GM13976 (cell line): ENCODE results near the gene FKBP5.
"Not testable (repeated sequence)": the region's sequence is repeated elsewhere in the genome, so short reads cannot be mapped to it uniquely, and the experiment has no call there.

Experiments used
- DNase-seq: peaks from one replicate; pipeline ENCODE4 v3.0.0; 2012; ENCODE audit warnings: low spot score
- CTCF ChIP-seq: IDR thresholded peaks from 2 replicates; pipeline ENCODE4 v1.5.1; 2012; ENCODE audit warnings: borderline replicate concordance, mild to moderate bottlenecking; ENCODE audit not compliant: insufficient read depth; ENCODE audit errors: extremely low read depth, missing control alignments, control extremely low read depth
- in situ Hi-C: fragments of 300-500 bp; cut with MboI; formaldehyde crosslinking; loops from one replicate; pipeline ENCODE4 v1.12.0; 2022; ENCODE audit warnings: low sequenced_read_pairs, mixed read lengths, inconsistent platforms; ENCODE audit not compliant: unreplicated experiment

FKBP5 gene

GRCh38 chr6:35541836-35542235 is 146.9 kb downstream of the FKBP5 start:
- in situ Hi-C loops, result no loop called here

GRCh38 chr6:35539223-35539622 is 149.5 kb downstream of the FKBP5 start:
- in situ Hi-C loops, result no loop called here
- TF ChIP-seq CTCF, result no peak
- no peak for DNase-seq

More at GRCh38 chr6:35541836-35542235, 146.9 kb downstream of the FKBP5 start:
- DNase-seq, result no peak
- TF ChIP-seq CTCF, result no peak

GRCh38 chr6:35535847-35536246 is 152.9 kb downstream of the FKBP5 start:
- in situ Hi-C loops, DNase-seq: not testable (repeated sequence)

GRCh38 chr6:35534407-35535170 is 154.1 kb downstream of the FKBP5 start:
- DNase-seq, result no peak
- in situ Hi-C loops, result no loop called here
- TF ChIP-seq CTCF, result no peak

- in situ Hi-C loops, result no loop called here
- TF ChIP-seq CTCF, result no peak
- no peak for DNase-seq
Observed at GRCh38 chr6:35533981-35534380, 154.7 kb downstream of the FKBP5 start.

GRCh38 chr6:35532126-35532525 is 156.6 kb downstream of the FKBP5 start:
- TF ChIP-seq CTCF, result no peak
- in situ Hi-C loops, result no loop called here
- no peak for DNase-seq

- in situ Hi-C loops, result no loop called here
- TF ChIP-seq CTCF, result no peak
- no peak for DNase-seq
Observed at GRCh38 chr6:35524380-35525020, 164.2 kb downstream of the FKBP5 start.
